Measurements from ENCODE around the gene ZBTB24.

DNA sequence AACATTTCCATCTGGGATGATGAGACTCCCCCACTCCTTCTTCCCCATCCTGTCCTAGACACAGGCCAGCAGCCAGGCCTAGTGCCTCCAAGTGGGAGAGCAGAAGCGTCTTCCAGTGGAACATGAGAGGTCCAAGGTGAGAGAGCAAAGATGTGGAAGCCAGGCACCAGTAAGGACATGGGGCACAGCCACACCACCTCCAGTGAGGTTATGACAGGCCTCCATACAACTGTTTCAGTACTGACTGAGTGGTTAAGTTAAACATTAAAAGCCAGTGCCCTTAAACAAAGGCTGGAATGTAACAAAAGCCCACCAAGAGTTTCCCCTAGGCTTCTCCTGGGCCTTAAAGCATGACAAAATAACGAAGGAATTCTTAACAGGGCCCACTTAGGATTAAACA lies 5.3 kb downstream of the ZBTB24 start:
- TF ChIP-seq, protein P1, sequence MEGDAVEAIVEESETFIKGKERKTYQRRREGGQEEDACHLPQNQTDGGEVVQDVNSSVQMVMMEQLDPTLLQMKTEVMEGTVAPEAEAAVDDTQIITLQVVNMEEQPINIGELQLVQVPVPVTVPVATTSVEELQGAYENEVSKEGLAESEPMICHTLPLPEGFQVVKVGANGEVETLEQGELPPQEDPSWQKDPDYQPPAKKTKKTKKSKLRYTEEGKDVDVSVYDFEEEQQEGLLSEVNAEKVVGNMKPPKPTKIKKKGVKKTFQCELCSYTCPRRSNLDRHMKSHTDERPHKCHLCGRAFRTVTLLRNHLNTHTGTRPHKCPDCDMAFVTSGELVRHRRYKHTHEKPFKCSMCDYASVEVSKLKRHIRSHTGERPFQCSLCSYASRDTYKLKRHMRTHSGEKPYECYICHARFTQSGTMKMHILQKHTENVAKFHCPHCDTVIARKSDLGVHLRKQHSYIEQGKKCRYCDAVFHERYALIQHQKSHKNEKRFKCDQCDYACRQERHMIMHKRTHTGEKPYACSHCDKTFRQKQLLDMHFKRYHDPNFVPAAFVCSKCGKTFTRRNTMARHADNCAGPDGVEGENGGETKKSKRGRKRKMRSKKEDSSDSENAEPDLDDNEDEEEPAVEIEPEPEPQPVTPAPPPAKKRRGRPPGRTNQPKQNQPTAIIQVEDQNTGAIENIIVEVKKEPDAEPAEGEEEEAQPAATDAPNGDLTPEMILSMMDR (IDR thresholded peaks at IDR 0.05): no peak
- TF ChIP-seq POLR2A (IDR thresholded peaks at IDR 0.05): no peak

All from thyroid gland (tissue), 4 donors.